Natural killer cell (primary cell): ENCODE results near the gene PDE8B. TPM values are rescaled to one million over a fixed set of nuclear protein-coding genes. Genes with fewer than 3 reads are reported as not detected.

ENCODE experiments used
- ATAC-seq, 3 donors: fragments of 150-1000 bp in 2 of 3; fragments of 200-7000 bp in 1 of 3; cut with Tn5 transposase; 1 replicate in 1 of 3; 2 replicates in 2 of 3; pipeline ENCODE4 v1.10.0; 2021; ENCODE audit warnings: mild to moderate bottlenecking in 2 of 3, moderate library complexity in 2 of 3
- DNase-seq, 2 donors: peaks; one replicate each; pipeline versions ENCODE4 v3.0.0 to v3.0.0-alpha.2; 2013 to 2021; ENCODE audit warnings: mixed read lengths in 1 of 2
- H3K27ac ChIP-seq: one replicate; pipeline ENCODE4 v1.5.1; 2013; ENCODE audit warnings: mild to moderate bottlenecking, low read length
- H3K27me3 ChIP-seq: one replicate; pipeline ENCODE4 v1.6.1; 2013; ENCODE audit warnings: low read length; ENCODE audit not compliant: control insufficient read depth, insufficient read depth
- H3K36me3 ChIP-seq: one replicate; pipeline ENCODE4 v1.6.1; 2013; ENCODE audit warnings: low read length; ENCODE audit not compliant: control insufficient read depth, insufficient read depth
- H3K4me1 ChIP-seq: one replicate; pipeline ENCODE4 v1.6.1; 2013; ENCODE audit warnings: low read length; ENCODE audit not compliant: control insufficient read depth, insufficient read depth
- H3K4me3 ChIP-seq: one replicate; pipeline ENCODE4 v1.5.1; 2013; ENCODE audit warnings: low read length
- H3K9me3 ChIP-seq: one replicate; pipeline ENCODE4 v1.6.1; 2013; ENCODE audit warnings: low read length; ENCODE audit not compliant: control insufficient read depth, insufficient read depth
- H3K27ac Mint-ChIP-seq, 2 donors: one replicate each; pipeline ENCODE4 v1.8.0; 2022; ENCODE audit warnings: mild to moderate bottlenecking in 2 of 2, mixed read lengths in 2 of 2, moderate library complexity in 1 of 2
- H3K27me3 Mint-ChIP-seq, 2 donors: one replicate each; pipeline ENCODE4 v1.8.0; 2022; ENCODE audit warnings: low read depth in 2 of 2, mixed read lengths in 2 of 2
- H3K36me3 Mint-ChIP-seq: one replicate; pipeline ENCODE4 v1.8.0; 2022; ENCODE audit warnings: mixed read lengths
- H3K4me1 Mint-ChIP-seq, 2 donors: one replicate each; pipeline ENCODE4 v1.8.0; 2022; ENCODE audit warnings: mixed read lengths in 2 of 2
- H3K4me3 Mint-ChIP-seq: one replicate; pipeline ENCODE4 v1.8.0; 2022; ENCODE audit warnings: mild to moderate bottlenecking, moderate library complexity, mixed read lengths
- H3K9me3 Mint-ChIP-seq, 2 donors: one replicate each; pipeline ENCODE4 v1.8.0; 2022; ENCODE audit warnings: mixed read lengths in 2 of 2
- CTCF ChIP-seq: fragments of 200-600 bp; IDR thresholded peaks from one replicate; pipeline ENCODE4 v1.8.0; 2022; ENCODE audit warnings: antibody characterized with exemption
- WGBS: methylation state at CpG from one replicate; pipeline ENCODE4 v1.1.7; 2013; ENCODE audit warnings: missing lambda C conversion rate; ENCODE audit not compliant: insufficient coverage; 5-methylcytosine and 5-hydroxymethylcytosine counted together
- intact Hi-C: fragments of 100-400 bp; cut with micrococcal nuclease; formaldehyde crosslinking; loops from one replicate; pipeline ENCODE4 v1.14.2; 2022
- total RNA-seq, 4 donors: library from RNA; stranded (reverse); fragments of 120-200 nt in 1 of 4; gene quantifications; one replicate each; pipeline versions ENCODE4 v1.2.3 to v1.2.4, GENCODE V29; 2013 to 2022

PDE8B gene
- total RNA-seq, 3 donors from 2014 or later (not counting 1 experiment from before 2014, with no cell fraction given) = 0.23 to 0.82 TPM; not detected in 1

- H3K4me1 ChIP-seq = no peaks in the 10 kb centered on the region
- H3K4me1 Mint-ChIP-seq = no peaks in the 10 kb centered on the region
- 95% methylated on average over 5 of the region's 5 CpGs for WGBS
- ATAC-seq = no peak
- H3K27ac Mint-ChIP-seq = no peak overlapping the region
- H3K4me3 Mint-ChIP-seq = no peak overlapping the region
- peaks cover 26% of the 10 kb centered on the region for H3K36me3 Mint-ChIP-seq
- DNase-seq = peak in 1 of 2 donors; percentile 27
- intact Hi-C loops = no loop called here
- no peaks in the 10 kb centered on the region for H3K27me3 ChIP-seq
- no peak for TF ChIP-seq CTCF
- H3K9me3 ChIP-seq = no peaks in the 10 kb centered on the region
- H3K36me3 ChIP-seq = peaks cover 51% of the 10 kb centered on the region
- H3K27me3 Mint-ChIP-seq = no peaks in the 10 kb centered on the region
- H3K9me3 Mint-ChIP-seq = no peaks in the 10 kb centered on the region
- no peak overlapping the region for H3K27ac ChIP-seq
- H3K4me3 ChIP-seq = no peak overlapping the region
These were observed 226.7 kb downstream of the PDE8B start for GRCh38 chr5:77437194-77437593.

DNA sequence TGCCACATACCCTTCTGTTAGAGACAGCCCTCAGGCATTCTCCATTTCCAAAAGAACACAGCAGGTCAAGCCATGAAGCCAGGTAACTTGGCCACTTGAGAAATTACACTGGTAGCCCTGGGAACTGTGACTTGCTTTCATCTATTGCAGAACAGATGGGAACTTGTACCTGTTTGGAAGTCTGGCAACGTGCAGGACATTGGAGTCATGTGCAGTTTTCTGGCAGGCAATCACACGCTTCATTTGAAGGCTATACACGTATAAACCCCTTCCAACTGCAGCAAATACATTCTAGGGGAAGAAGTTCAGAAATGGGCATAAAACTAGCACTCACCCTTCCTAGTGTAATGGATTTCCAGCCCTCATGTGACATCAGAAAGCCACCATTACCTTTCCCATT, 227.6 kb downstream of the PDE8B start:
- H3K27ac Mint-ChIP-seq = no peak overlapping the region
- WGBS = 63% methylated on average over 3 of the region's 3 CpGs
- ATAC-seq (no peak), DNase-seq (no peak)
- H3K4me1 Mint-ChIP-seq = no peaks in the 10 kb centered on the region
- H3K4me3 Mint-ChIP-seq = no peak overlapping the region
- Histone ChIP-seq H3K36me3 (peaks cover 43% of the 10 kb centered on the region), H3K4me3 (no peak overlapping the region), H3K27me3 (no peaks in the 10 kb centered on the region), H3K27ac (no peak overlapping the region), H3K9me3 (no peaks in the 10 kb centered on the region), H3K4me1 (no peaks in the 10 kb centered on the region)
- H3K36me3 Mint-ChIP-seq = peaks cover 26% of the 10 kb centered on the region
- no peaks in the 10 kb centered on the region for H3K9me3 Mint-ChIP-seq
- intact Hi-C loops = no loop called here
- no peaks in the 10 kb centered on the region for H3K27me3 Mint-ChIP-seq
- TF ChIP-seq CTCF = no peak

DNA sequence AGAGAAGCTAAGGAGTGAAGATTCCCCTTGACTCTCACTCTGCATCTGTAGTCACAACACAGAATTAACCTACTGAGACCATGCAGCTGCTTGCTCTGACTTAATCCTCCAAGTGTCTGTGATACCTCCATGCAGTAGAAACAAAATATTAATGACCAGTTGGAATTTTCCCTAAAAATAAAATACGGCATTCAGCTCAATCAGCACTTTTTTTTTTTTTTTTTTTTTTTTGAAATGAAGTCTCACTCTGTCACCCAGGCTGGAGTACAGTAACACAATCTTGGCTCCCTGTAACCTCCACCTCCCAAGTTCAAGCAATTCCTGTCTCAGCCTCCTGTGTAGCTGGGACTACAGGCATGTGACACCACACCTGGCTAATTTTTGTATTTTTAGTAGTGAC, 233.2 kb downstream of the PDE8B start:
- no peak overlapping the region for H3K4me3 ChIP-seq
- DNase-seq (no peak), ATAC-seq (no peak)
- no peak for TF ChIP-seq CTCF
- no peaks in the 10 kb centered on the region for H3K27me3 ChIP-seq
- WGBS = 100% methylated on average over 1 of the region's 1 CpG
- peaks cover 4 to 5% of the 10 kb centered on the region in 2 donors for H3K9me3 Mint-ChIP-seq
- H3K27ac ChIP-seq = no peak overlapping the region
- H3K36me3 ChIP-seq = peaks cover 21% of the 10 kb centered on the region
- no peak overlapping the region for H3K4me3 Mint-ChIP-seq
- no peaks in the 10 kb centered on the region for H3K9me3 ChIP-seq
- no peaks in the 10 kb centered on the region for H3K4me1 ChIP-seq
- no peak overlapping the region for H3K27ac Mint-ChIP-seq
- H3K36me3 Mint-ChIP-seq = peaks cover 29% of the 10 kb centered on the region
- intact Hi-C loops = no loop called here
- H3K4me1 Mint-ChIP-seq = peaks cover 0 to 4% of the 10 kb centered on the region in 2 donors
- H3K27me3 Mint-ChIP-seq = no peaks in the 10 kb centered on the region

DNA sequence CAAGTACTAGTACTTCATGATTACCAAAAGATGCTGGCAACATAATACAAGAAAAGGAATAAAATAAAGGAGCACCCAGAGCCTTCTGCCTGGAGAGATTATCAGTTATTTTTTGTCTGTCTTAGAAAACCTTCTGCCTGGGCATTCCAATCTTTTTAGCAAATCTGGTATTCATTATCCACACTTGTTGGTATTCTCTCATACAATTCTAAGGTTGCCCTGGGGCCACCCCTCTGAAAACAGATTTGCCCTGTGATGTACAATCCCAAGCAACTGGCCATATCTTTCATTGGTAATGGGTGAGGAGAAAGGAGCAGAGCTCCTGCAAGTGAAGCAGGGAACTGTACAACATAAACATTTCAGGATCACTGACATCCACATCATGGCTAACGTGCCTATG, 233.9 kb downstream of the PDE8B start:
- H3K9me3 Mint-ChIP-seq = peaks cover 4 to 5% of the 10 kb centered on the region in 2 donors
- H3K9me3 ChIP-seq = no peaks in the 10 kb centered on the region
- H3K27ac ChIP-seq = no peak overlapping the region
- DNase-seq (no peak), ATAC-seq (no peak)
- WGBS = 100% methylated on average over 1 of the region's 1 CpG
- H3K4me3 ChIP-seq = no peak overlapping the region
- H3K4me1 Mint-ChIP-seq = peaks cover 0 to 4% of the 10 kb centered on the region in 2 donors
- no peaks in the 10 kb centered on the region for H3K27me3 ChIP-seq
- H3K36me3 Mint-ChIP-seq = peaks cover 29% of the 10 kb centered on the region
- TF ChIP-seq CTCF = no peak
- no peak overlapping the region for H3K27ac Mint-ChIP-seq
- H3K4me1 ChIP-seq = no peaks in the 10 kb centered on the region
- intact Hi-C loops = no loop called here
- peaks cover 24% of the 10 kb centered on the region for H3K36me3 ChIP-seq
- H3K27me3 Mint-ChIP-seq = no peaks in the 10 kb centered on the region
- H3K4me3 Mint-ChIP-seq = no peak overlapping the region
